Effector CD4-positive, alpha-beta T cell (primary cell): ENCODE measurements around the gene BIRC3.
"Not testable (repeated sequence)": the region's sequence is repeated elsewhere in the genome, so short reads cannot be mapped to it uniquely, and the experiment has no call there.

Experiments
- DNase-seq: peaks from one replicate; pipeline ENCODE4 v3.0.0-alpha.2; 2020

Gene BIRC3

DNA sequence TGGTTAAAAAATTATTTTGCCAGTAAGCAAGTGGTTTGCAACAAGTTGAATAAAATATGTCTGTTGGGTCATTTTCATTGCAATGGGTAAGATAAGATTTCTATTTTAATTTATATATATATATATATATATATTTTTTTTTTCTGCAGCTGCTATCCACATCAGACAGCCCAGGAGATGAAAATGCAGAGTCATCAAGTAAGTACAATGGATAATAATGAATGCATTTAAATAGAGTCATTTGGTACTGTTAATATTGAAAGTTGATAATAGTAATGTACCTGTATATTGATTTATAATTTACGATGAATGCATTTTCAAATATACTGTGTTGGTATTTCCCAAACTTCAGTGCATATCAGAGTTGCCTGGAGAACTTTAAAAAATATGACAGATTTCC lies 11.5 kb downstream of the BIRC3 start:
- no peak for DNase-seq

DNA sequence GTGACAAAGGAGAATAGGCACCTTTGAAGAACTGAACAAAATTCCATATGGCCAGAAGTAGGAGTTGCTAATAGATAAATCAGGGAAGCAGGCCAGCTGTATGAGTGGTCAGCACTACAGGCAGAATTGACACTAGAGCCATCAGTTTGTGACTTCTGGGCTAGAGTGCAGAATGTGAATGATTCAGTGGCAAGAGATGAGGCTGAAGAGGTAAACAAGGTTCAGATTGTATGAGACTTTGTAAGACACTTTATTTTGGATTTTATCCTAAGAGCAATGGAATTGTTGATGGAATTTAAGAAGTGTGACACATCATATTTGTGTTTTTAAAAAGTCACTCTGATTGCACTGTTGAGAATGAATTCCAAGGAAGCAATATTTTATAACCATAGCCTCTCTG lies 12.9 kb downstream of the BIRC3 start:
- no peak for DNase-seq

- DNase-seq: no peak
These were observed 14.1 kb downstream of the BIRC3 start for GRCh38 chr11:102331341-102331740.

DNA sequence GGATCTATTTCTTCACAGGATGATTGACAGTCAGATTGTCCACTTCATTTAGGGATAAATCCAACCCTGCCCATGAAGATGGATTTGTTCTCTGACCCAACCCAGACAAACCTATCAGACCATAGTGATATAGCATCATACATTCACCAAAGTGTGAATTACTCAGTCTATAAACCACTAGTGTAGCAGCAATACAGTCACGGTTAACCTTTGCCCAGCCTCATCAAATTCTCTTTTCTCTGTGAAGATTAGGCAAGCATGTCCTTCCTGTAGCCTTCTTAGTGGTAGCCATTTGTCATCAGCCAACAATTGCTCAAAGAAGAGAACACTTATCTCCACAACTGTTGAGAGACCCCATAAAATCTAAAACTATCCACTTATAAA lies 15.3 kb downstream of the BIRC3 start:
- no peak for DNase-seq

DNA sequence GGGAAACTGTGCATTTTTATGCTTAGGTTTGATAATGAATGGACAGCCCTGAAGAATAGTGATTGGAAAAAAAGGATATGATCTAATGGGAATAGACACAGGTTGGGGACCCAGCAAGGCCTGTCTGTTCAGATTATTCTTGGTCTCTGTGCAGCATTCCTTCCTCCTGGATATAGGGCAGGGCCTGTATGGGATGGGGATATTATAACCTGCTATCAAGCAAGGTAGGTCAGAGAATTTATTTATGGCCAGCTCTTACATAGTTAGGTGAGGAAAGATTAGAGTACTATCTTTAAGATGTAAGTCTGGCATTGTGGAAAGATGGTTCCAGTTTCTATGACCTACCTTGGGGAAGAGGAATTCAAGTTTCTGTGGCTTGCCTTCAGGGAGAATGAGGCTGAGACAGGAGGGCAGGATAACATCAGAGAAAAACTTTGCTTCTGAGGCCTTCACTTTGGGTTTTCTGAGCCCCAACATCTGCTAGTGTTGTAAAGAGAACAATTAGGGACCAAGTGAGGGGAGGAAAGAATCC lies 21.3 kb downstream of the BIRC3 start:
- DNase-seq: no peak

DNA sequence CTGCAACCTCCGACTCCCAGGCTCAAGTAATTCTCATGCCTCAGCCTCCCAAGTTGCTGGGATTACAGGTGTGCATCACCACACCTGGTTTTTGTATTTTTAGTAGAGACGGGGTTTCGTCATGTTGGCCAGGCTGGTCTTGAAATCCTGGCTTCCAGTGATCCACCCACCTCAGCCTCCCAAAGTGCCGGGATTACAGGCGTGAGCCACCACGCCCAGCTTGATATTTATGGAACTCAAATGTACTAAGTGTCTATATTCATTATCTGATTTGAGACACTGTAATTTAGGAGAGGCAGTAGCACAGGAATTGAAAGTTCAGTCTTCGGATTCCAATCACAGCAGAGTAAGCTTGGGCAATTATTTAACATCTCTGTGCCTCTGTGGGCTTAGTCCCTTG lies 24.0 kb downstream of the BIRC3 start:
- not testable (repeated sequence) for DNase-seq

DNA sequence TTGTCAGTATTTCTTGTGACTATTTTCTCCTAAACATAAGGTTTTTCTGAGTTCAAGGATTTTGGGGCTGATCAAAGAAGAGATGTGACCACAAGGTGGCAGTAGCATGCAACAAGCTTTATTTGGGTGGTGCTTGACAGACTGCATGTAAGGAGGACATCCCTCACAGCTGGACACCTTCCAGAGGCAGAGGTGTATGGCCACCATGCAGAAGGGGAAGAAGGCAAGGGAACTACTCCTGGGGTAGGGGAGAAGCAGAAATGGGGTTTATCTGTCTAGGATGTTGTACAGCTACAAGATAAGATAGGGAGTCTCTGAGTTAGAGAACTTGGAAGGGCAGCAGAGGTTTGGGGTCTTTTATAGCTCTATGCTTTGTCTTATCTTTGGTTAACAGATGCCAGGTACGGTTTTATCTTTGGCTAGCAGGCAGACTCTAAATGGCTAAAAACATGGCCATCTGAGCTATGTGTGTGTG lies 24.6 kb downstream of the BIRC3 start:
- DNase-seq: peak; percentile 74

DNA sequence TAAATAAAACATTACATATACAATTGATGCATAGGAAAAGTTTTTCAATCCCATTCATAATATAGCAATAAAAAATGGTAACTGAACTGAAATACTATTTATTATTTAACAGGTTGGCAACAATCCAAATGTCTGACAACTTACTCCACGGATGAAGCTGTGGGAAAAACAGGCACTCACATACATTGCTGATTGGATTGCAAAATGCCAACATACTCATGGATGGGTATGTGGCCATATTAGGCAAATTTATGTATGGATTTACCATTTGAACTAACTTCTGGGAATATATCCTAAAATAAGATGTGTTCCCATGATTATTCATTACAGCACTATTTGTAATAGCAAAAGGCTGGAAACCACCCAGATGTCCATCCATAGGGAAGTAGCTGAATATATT lies 26.5 kb downstream of the BIRC3 start:
- DNase-seq: no peak

- peak; percentile 17 for DNase-seq
These were observed 28.6 kb downstream of the BIRC3 start for GRCh38 chr11:102345904-102346303.

DNA sequence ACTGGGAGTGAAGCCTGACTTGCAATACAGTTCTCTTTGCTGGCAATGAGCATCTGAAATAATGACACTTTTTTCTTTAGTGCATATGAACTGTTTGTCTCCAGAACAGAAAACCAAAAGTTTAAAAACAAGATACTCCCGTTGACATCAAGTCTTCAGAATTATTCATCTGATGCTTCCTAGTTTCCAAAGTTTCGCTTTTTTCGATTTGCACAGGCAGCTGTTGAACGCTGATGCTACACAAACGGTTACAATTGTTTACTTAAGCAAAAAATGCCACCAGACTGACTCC lies 29.1 kb downstream of the BIRC3 start:
- no peak for DNase-seq

DNA sequence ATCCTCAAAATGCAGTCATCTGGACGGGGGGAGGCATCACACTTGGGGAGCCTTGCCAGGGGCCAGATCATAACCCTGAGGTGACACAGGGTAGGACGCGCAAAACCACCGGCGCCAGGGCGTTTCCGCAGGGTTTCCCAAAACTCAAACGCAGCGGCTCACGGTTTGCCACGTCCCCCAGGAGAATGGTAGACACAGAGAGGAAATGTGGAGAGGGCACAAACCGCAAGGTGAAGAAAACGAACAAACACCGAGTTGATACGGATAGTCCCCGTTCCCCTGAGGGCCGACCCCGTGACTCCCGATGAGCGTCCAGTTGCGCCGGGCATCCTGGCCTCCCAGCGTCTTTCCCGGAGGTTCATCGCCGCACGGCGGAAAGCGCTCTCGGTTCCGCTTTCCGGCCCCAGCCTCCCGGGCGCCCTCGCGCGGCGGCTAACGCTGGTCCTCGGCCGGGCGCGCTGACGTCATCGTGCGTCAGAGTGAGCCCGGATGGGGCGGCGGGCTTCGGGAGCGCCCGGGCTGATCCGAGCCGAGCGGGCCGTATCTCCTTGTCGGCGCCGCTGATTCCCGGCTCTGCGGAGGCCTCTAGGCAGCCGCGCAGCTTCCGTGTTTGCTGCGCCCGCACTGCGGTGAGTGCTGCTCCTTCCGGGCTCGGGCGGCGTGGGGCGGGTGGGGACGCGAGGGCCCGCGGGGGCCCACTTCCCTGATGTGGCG lies 29.6 kb downstream of the BIRC3 start, which contains the start of gene BIRC2:
BIRC2 (plus strand) TSS at position 467 of the 714 bp plus-strand sequence. CDS start 2,641 bp downstream, outside the sequence.
- peak; percentile 95 for DNase-seq

- DNase-seq: no peak
These were observed 30.4 kb downstream of the BIRC3 start for GRCh38 chr11:102347462-102348370.

- no peak for DNase-seq
These were observed 39.8 kb downstream of the BIRC3 start for GRCh38 chr11:102357116-102357515.

DNA sequence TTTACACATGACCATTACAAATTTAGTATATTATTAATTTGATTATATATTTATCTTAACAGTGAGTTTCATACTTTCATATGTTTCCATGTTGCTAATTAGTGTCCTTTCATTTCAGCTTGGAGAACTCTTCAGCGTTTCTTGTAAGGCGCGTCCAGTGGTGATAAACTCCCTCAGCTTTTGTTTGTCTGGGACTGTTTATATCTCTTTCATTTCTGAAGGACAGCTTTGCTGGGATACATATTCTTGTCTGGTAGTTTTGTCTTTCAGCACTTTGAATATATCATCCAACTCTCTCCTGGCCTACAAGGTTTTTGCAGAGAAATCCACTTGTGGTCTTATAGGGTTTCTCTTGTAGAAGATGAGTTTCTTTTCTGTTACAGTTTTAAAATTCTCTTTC lies 42.1 kb downstream of the BIRC3 start:
- no peak for DNase-seq

DNA sequence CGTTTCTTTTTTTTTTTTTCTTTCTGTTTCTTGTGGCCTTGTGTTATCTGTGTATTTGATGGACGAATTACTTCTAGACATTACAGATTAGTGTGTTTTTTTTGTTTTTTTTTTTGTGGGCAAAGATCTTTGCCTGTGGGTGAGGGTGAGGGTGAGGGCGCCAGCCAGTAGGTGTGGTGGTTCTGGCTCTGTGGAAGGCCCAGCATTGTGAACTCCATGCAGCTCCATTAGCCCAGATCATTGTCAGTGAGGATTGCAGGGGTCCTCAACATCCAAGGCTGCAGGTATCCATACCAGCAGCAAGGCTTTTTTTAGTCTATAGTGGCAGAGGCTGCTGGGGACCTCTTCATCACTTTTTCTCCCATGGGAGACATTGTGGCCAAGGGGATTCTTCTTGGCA lies 43.4 kb downstream of the BIRC3 start:
- no peak for DNase-seq

GRCh38 chr11:102361086-102362031 lies 44.1 kb downstream of the BIRC3 start:
- peak; percentile 28 for DNase-seq

GRCh38 chr11:102364991-102365390 lies 47.7 kb downstream of the BIRC3 start:
- no peak for DNase-seq

DNA sequence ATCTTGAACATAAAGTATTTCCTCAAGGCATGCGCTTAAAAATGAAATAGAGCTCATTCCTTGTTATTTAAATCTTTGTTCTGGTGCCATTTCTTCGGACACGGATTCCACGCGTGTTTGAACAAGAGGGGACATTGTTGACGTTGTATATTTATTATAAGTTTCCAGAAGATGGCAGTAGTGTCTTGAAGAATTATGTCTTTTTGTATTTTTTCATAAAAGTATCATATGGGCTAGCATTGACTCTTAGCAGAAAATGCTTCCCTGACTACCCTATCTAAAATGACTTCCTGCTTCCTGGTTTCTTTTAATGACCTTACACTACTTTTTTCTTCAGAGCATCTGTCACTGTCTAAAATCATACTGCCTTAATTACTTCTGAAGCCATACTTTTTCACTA lies 50.1 kb downstream of the BIRC3 start:
- no peak for DNase-seq

- DNase-seq: no peak
These were observed 51.2 kb downstream of the BIRC3 start for GRCh38 chr11:102368472-102368871.

DNA sequence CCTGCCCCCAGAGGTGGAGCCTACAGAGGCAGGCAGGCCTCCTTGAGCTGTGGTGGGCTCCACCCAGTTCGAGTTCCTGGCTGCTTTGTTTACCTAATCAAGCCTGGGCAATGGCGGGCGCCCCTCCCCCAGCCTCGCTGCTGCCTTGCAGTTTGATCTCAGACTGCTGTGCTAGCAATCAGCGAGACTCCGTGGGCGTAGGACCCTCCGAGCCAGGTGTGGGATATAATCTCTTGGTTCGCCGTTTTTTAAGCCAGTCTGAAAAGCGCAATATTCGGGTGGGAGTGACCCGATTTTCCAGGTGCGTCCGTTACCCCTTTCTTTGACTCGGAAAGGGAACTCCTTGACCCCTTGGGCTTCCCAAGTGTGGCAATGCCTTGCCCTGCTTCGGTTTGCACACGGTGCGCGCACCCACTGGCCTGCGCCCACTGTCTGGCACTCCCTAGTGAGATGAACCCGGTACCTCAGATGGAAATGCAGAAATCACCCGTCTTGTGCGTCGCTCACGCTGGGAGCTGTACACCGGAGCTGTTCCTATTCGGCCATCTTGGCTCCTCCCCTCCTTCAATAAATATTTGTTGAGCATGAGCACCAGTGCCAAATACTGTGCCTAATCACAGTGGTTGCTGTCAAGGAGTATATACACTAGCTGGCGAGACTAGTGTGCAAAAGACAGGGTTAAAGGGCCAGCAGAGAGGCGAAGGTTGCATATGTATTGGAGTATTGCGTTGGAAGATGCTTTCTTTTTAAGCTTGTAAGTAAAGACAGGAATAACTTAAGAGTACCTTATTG lies 57.5 kb downstream of the BIRC3 start:
- DNase-seq: not testable (repeated sequence)

- DNase-seq: no peak
These were observed 58.6 kb downstream of the BIRC3 start for GRCh38 chr11:102375720-102376399.
